IMR-90 (cell line): ENCODE results near the gene WFDC5. TPM values are rescaled to one million over a fixed set of nuclear protein-coding genes. Genes with fewer than 3 reads are reported as not detected.

Experiments
- ATAC-seq: fragments of 200-7000 bp; cut with Tn5 transposase; 2 replicates; pipeline ENCODE4 v1.9.1; 2020; ENCODE audit warnings: low read depth, mild to moderate bottlenecking, moderate library complexity
- BruUV-seq: library from RNA; stranded (reverse); fragments of 400-500 nt; replicated peaks from 2 replicates; lab custom pipeline; 2021; lab: Mats Ljungman, UMichigan
- CTCF ChIA-PET: fragments of 300-600 bp; formaldehyde crosslinking; extraction: SDS; loops from one replicate; lab custom pipeline; 2021; ENCODE audit warnings: antibody characterized with exemption; lab: Yijun Ruan, JAX
- POLR2A ChIA-PET: fragments of 300-600 bp; sonication (Branson Sonifier 250); formaldehyde crosslinking; loops from one replicate; lab custom pipeline; 2022; ENCODE audit warnings: antibody characterized with exemption; ENCODE audit not compliant: unreplicated experiment; lab: Charles Lee
- DNase-seq: peaks from one replicate; pipeline ENCODE4 v3.0.0; 2013
- H2AFZ ChIP-seq: replicated peaks from 2 replicates; pipeline ENCODE3; 2013; ENCODE audit warnings: low read length, mild to moderate bottlenecking; ENCODE audit not compliant: poor library complexity
- H2AK5ac ChIP-seq: 2 replicates; pipeline ENCODE4 v1.6.1; 2013; ENCODE audit warnings: low read depth, low read length, inconsistent platforms
- H2AK9ac ChIP-seq: replicated peaks from 2 replicates; pipeline ENCODE3; 2013; ENCODE audit warnings: mild to moderate bottlenecking, low read depth, low read length, moderate library complexity; ENCODE audit not compliant: poor library complexity
- H2BK120ac ChIP-seq: 2 replicates; pipeline ENCODE4 v1.6.1; 2013; ENCODE audit warnings: low read depth, low read length, inconsistent platforms
- H2BK15ac ChIP-seq: 3 replicates; pipeline ENCODE4 v1.6.1; 2013; ENCODE audit warnings: low read depth, low read length, inconsistent platforms
- H2BK20ac ChIP-seq: 2 replicates; pipeline ENCODE4 v1.6.1; 2013; ENCODE audit warnings: low read depth, mild to moderate bottlenecking, inconsistent platforms, low read length, moderate library complexity
- H2BK5ac ChIP-seq: 2 replicates; pipeline ENCODE4 v1.6.1; 2013; ENCODE audit warnings: mild to moderate bottlenecking, low read depth, low read length, inconsistent platforms; ENCODE audit not compliant: poor library complexity, severe bottlenecking
- H3K14ac ChIP-seq: replicated peaks from 2 replicates; pipeline ENCODE4 v1.6.1; 2013; ENCODE audit warnings: low read depth, low read length, inconsistent platforms
- H3K18ac ChIP-seq: 2 replicates; pipeline ENCODE4 v1.6.1; 2013; ENCODE audit warnings: low read depth, low read length, control low read depth
- H3K23ac ChIP-seq: 2 replicates; pipeline ENCODE4 v1.6.1; 2013; ENCODE audit warnings: low read depth, low read length, inconsistent platforms
- H3K27ac ChIP-seq: 2 replicates; pipeline ENCODE4 v1.5.1; 2013; ENCODE audit warnings: mild to moderate bottlenecking, control low read depth, low read length; ENCODE audit not compliant: insufficient read depth
- H3K27me3 ChIP-seq: 2 replicates; pipeline ENCODE4 v1.6.1; 2013; ENCODE audit warnings: low read length; ENCODE audit not compliant: control insufficient read depth, insufficient read depth
- H3K36me3 ChIP-seq: 2 replicates; pipeline ENCODE4 v1.6.1; 2013; ENCODE audit warnings: low read length, mixed read lengths; ENCODE audit not compliant: control insufficient read depth, insufficient read depth
- H3K4ac ChIP-seq: 2 replicates; pipeline ENCODE4 v1.6.1; 2013; ENCODE audit warnings: low read depth, low read length, inconsistent platforms
- H3K4me1 ChIP-seq: 2 replicates; pipeline ENCODE4 v1.6.1; 2013; ENCODE audit warnings: low read length, mixed read lengths; ENCODE audit not compliant: control insufficient read depth, insufficient read depth
- H3K4me2 ChIP-seq: 2 replicates; pipeline ENCODE4 v1.6.1; 2013; ENCODE audit warnings: low read depth, mild to moderate bottlenecking, control low read depth, low read length, moderate library complexity
- H3K4me3 ChIP-seq: 2 replicates; pipeline ENCODE4 v1.5.1; 2013; ENCODE audit warnings: low read depth, mild to moderate bottlenecking, control low read depth, low read length, moderate library complexity; ENCODE audit not compliant: insufficient read depth
- H3K56ac ChIP-seq: 2 replicates; pipeline ENCODE4 v1.6.1; 2013; ENCODE audit warnings: low read length, inconsistent platforms; ENCODE audit not compliant: insufficient read depth; ENCODE audit errors: extremely low read depth
- H3K79me1 ChIP-seq, 2 experiments: 2 replicates each; pipeline ENCODE4 v1.6.1; 2013; ENCODE audit warnings: low read length in 2 of 2, inconsistent platforms in 1 of 2, low read depth in 1 of 2
- H3K9ac ChIP-seq: 2 replicates; pipeline ENCODE4 v1.6.1; 2013; ENCODE audit warnings: low read depth, low read length, control low read depth
- H3K9me1 ChIP-seq: 2 replicates; pipeline ENCODE4 v1.6.1; 2013; ENCODE audit warnings: low read length, inconsistent platforms; ENCODE audit not compliant: insufficient read depth
- H3K9me3 ChIP-seq: 2 replicates; pipeline ENCODE4 v1.6.1; 2013; ENCODE audit warnings: low read length; ENCODE audit not compliant: control insufficient read depth, insufficient read depth
- H4K20me1 ChIP-seq: 2 replicates; pipeline ENCODE4 v1.6.1; 2013; ENCODE audit warnings: low read length, inconsistent platforms; ENCODE audit not compliant: insufficient read depth
- H4K5ac ChIP-seq: 2 replicates; pipeline ENCODE4 v1.6.1; 2013; ENCODE audit warnings: mild to moderate bottlenecking, low read depth, low read length, control low read depth
- H4K8ac ChIP-seq, 2 experiments: 2 replicates each; pipeline ENCODE4 v1.6.1; 2013; ENCODE audit warnings: low read depth in 2 of 2, low read length in 2 of 2, control low read depth in 1 of 2, inconsistent platforms in 1 of 2
- H4K91ac ChIP-seq: 2 replicates; pipeline ENCODE4 v1.6.1; 2013; ENCODE audit warnings: low read depth, low read length, inconsistent platforms; ENCODE audit not compliant: insufficient read depth
- MAFK ChIP-seq: IDR thresholded peaks from 2 replicates; pipeline ENCODE4 v1.6.1; 2012; ENCODE audit warnings: low read depth, low read length, improper control_type of control experiment
- MAZ ChIP-seq: IDR thresholded peaks from 2 replicates; pipeline ENCODE4 v1.6.1; 2012; ENCODE audit warnings: low read depth, mild to moderate bottlenecking, low read length, improper control_type of control experiment, moderate library complexity, borderline replicate concordance
- MXI1 ChIP-seq: IDR thresholded peaks from 2 replicates; pipeline ENCODE4 v1.6.1; 2012; ENCODE audit warnings: low read depth, mild to moderate bottlenecking, low read length, moderate library complexity, borderline replicate concordance
- NFE2L2 ChIP-seq: fragments of 150-350 bp; IDR thresholded peaks from 2 replicates; pipeline ENCODE4 v1.6.1; 2016; ENCODE audit warnings: low read depth, mild to moderate bottlenecking, low read length
- USF2 ChIP-seq: fragments of 150-350 bp; IDR thresholded peaks from 2 replicates; pipeline ENCODE4 v1.6.1; 2017; ENCODE audit warnings: mild to moderate bottlenecking, antibody characterized with exemption, low read length, low read depth
- WGBS, 2 experiments: methylation state at CpG; one replicate each; pipeline versions ENCODE4 v1.1.5 to v1.1.7; 2013; ENCODE audit warnings: missing lambda C conversion rate in 2 of 2; ENCODE audit not compliant: insufficient read length in 1 of 2; ENCODE audit errors: extremely low coverage in 2 of 2; 5-methylcytosine and 5-hydroxymethylcytosine counted together
- dilution Hi-C: fragments of 300-500 bp; cut with HindIII; formaldehyde crosslinking; loops from one replicate; pipeline ENCODE4 v1.14.3; 2018; ENCODE audit warnings: low sequenced_read_pairs; ENCODE audit not compliant: unreplicated experiment
- in situ Hi-C: fragments of 300-500 bp; cut with MboI; formaldehyde crosslinking; loops from 3 replicates; pipeline ENCODE4 v1.14.3; 2019; ENCODE audit warnings: low sequenced_read_pairs, inconsistent platforms, mixed read lengths
- intact Hi-C: fragments of 100-400 bp; cut with micrococcal nuclease; formaldehyde crosslinking; loops from 2 replicates; pipeline ENCODE4 v1.10.0; 2022
- polyA plus RNA-seq, 3 experiments: library from polyadenylated mRNA; depleted of rRNA; stranded (reverse); fragments of >200 nt; gene quantifications; 2 replicates each; pipeline ENCODE4 v1.2.3, GENCODE V29; 2012; ENCODE audit warnings: low replicate concordance in 1 of 3
- total RNA-seq: library from RNA; depleted of rRNA; stranded (reverse); fragments of >200 nt; gene quantifications from 2 replicates; pipeline ENCODE4 v1.2.3, GENCODE V29; 2012

Gene WFDC5
- total and polyA plus RNA-seq, 2 of the 4 experiments (the other 2 are of a cell fraction), result not detected

- no TSS peak for BruUV-seq
- Histone ChIP-seq H3K27ac (no peak overlapping the region), H2BK15ac (no peak overlapping the region), H3K36me3 (no peaks in the 10 kb centered on the region), H2AK5ac (no peak overlapping the region), H4K91ac (no peak overlapping the region), H3K14ac (peak overlapping the region; percentile 52; the same call in 1 of the 2 replicates), H4K5ac (peak overlapping the region; percentile 53; the same call in 1 of the 2 replicates), H3K9me3 (no peaks in the 10 kb centered on the region), H3K27me3 (no peaks in the 10 kb centered on the region), H3K9me1 (peaks cover 6% of the 10 kb centered on the region), H3K4ac (peak overlapping the region; percentile 45; the same call in 1 of the 2 replicates), H3K18ac (peak overlapping the region; percentile 57; the same call in 1 of the 2 replicates), H4K20me1 (no peaks in the 10 kb centered on the region), H2BK20ac (no peak overlapping the region), H3K79me1 (peaks cover 18 to 30% of the 10 kb centered on the region in 2 experiments), H4K8ac (0 out of 4 replicates have a peak overlapping the region, but pooled peaks of 1 of the 2 experiments have one; percentile 34), H2BK5ac (peak overlapping the region; percentile 76), H3K4me3 (no peak overlapping the region), H3K56ac (no peak overlapping the region), H2AK9ac (no peak overlapping the region), H2BK120ac (no peak overlapping the region), H3K9ac (no peak overlapping the region; the same call in 1 of the 2 replicates), H2AFZ (no peak overlapping the region), H3K4me1 (peaks cover 21% of the 10 kb centered on the region; the same call in 1 of the 2 replicates), H3K23ac (no peak overlapping the region), H3K4me2 (peak overlapping the region; percentile 10; the same call in 1 of the 2 replicates)
- DNase-seq (peak; percentile 55), ATAC-seq (no peak)
- ChIA-PET POLR2A (no interaction called here), CTCF (interaction anchor here (0.6 to 0.7 kb wide), 2 partner anchors 13 to 22 kb away, joined by 3 to 4 read pairs; no protein-coding TSS in a partner anchor)
- intact Hi-C loops, result no loop called here
- no CpG with 5 or more reads among the region's 7 CpGs for WGBS, 2 experiments
- no peak for TF ChIP-seq MAZ
- TF ChIP-seq NFE2L2, result no peak
- TF ChIP-seq USF2, result no peak
- TF ChIP-seq MXI1, result no peak
- no peak for TF ChIP-seq MAFK
- in situ Hi-C loops, result no loop called here
- dilution Hi-C loops, result no loop called here
Observed at GRCh38 chr20:45066372-45066771, 48.6 kb downstream of the WFDC5 start.
